ENCODE results near the gene TBCCD1. TPM values are rescaled to one million over a fixed set of nuclear protein-coding genes. Genes with fewer than 3 reads are reported as not detected.

The TBCCD1 gene
- total and polyA plus RNA-seq, 2 experiments from 2014 or later: 5.8 to 16.7 TPM

DNA sequence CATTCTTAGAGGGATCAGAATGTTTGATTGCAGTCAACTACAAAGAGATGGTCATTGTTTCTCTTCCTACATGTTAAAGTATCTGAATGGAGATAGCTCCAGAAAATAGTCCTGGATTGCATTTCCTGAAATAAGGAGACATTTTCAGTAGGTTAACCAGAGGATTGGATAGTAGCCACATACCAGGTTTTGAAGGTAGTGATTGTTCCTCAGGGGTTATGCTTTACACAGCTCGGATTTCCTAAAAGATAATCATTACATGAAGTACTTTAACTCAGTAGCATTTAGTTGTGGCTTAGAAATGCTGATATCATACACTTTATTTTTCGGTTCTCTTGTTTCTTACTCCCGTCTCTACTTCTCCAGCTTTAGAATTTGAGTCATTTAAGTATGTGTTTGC lies 13.6 kb upstream of the TBCCD1 start (continued):
- TF ChIP-seq, protein P1, sequence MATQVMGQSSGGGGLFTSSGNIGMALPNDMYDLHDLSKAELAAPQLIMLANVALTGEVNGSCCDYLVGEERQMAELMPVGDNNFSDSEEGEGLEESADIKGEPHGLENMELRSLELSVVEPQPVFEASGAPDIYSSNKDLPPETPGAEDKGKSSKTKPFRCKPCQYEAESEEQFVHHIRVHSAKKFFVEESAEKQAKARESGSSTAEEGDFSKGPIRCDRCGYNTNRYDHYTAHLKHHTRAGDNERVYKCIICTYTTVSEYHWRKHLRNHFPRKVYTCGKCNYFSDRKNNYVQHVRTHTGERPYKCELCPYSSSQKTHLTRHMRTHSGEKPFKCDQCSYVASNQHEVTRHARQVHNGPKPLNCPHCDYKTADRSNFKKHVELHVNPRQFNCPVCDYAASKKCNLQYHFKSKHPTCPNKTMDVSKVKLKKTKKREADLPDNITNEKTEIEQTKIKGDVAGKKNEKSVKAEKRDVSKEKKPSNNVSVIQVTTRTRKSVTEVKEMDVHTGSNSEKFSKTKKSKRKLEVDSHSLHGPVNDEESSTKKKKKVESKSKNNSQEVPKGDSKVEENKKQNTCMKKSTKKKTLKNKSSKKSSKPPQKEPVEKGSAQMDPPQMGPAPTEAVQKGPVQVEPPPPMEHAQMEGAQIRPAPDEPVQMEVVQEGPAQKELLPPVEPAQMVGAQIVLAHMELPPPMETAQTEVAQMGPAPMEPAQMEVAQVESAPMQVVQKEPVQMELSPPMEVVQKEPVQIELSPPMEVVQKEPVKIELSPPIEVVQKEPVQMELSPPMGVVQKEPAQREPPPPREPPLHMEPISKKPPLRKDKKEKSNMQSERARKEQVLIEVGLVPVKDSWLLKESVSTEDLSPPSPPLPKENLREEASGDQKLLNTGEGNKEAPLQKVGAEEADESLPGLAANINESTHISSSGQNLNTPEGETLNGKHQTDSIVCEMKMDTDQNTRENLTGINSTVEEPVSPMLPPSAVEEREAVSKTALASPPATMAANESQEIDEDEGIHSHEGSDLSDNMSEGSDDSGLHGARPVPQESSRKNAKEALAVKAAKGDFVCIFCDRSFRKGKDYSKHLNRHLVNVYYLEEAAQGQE (IDR thresholded peaks at IDR 0.05; ENCODE audit: unreplicated experiment): no peak
- TF ChIP-seq STAT1 (IDR thresholded peaks at IDR 0.05; ENCODE audit: unreplicated experiment) (no peak), NANOG (IDR thresholded peaks at IDR 0.05; ENCODE audit: borderline replicate concordance) (no peak)

- Histone ChIP-seq H3K27me3 (ENCODE audit: insufficient read depth) (no peaks in the 10 kb centered on the region), H2AFZ (no peak overlapping the region), H3K9me2 (ENCODE audit: insufficient read depth) (no peaks in the 10 kb centered on the region), H4K20me1 (replicated peaks; ENCODE audit: insufficient read depth) (peaks cover 4% of the 10 kb centered on the region; the same call in 1 of the 2 replicates), H3K27ac (ENCODE audit: low read depth) (no peak overlapping the region), H3K79me2 (replicated peaks; ENCODE audit: insufficient read depth) (peaks cover 13% of the 10 kb centered on the region), H3F3A (replicated peaks; ENCODE audit: low read depth) (no peaks in the 10 kb centered on the region), H3K4me2 (no peak overlapping the region), H3K4me1 (ENCODE audit: insufficient read depth) (no peaks in the 10 kb centered on the region), H3K36me3 (ENCODE audit: insufficient read depth) (peaks cover 81% of the 10 kb centered on the region), H3K4me3 (no peak overlapping the region)
- no peak for ATAC-seq
- Mint-ChIP-seq H3K4me3 (no peak overlapping the region), H3K4me1 (no peaks in the 10 kb centered on the region), H3K27ac (no peak overlapping the region), H3K27me3 (ENCODE audit: insufficient read depth, low read depth, poor library complexity) (no peaks in the 10 kb centered on the region), H3K36me3 (ENCODE audit: low read depth) (peaks cover 67% of the 10 kb centered on the region), H3K9me3 (no peaks in the 10 kb centered on the region)
- TF ChIP-seq, protein P1 (IDR thresholded peaks at IDR 0.05; ENCODE audit: unreplicated experiment): no peak
- TF ChIP-seq ZNF331 (CRISPR knock-in tag; IDR thresholded peaks at IDR 0.05; ENCODE audit: low read depth): no peak
- no peak for TF ChIP-seq EZH2phosphoT487 (IDR thresholded peaks at IDR 0.05; ENCODE audit: unreplicated experiment)
- no peak for TF ChIP-seq POLR2AphosphoS5 (IDR thresholded peaks at IDR 0.05; ENCODE audit: low read depth)
- no peak for DNase-seq (ENCODE audit: low spot score)
These were observed 10.4 kb upstream of the TBCCD1 start for GRCh38 chr3:186577521-186577920.

GRCh38 chr3:186571644-186572013 lies 4.5 kb upstream of the TBCCD1 start:
- H3K9me2 ChIP-seq (ENCODE audit: insufficient read depth): no peaks in the 10 kb centered on the region
- H3K4me3 ChIP-seq: peak overlapping the region; percentile 75
- peaks cover 2% of the 10 kb centered on the region; the same call in 1 of the 2 replicates for H3F3A ChIP-seq (replicated peaks; ENCODE audit: low read depth)
- H3K36me3 ChIP-seq (ENCODE audit: insufficient read depth): peaks cover 45% of the 10 kb centered on the region
- H3K36me3 Mint-ChIP-seq (ENCODE audit: low read depth): peaks cover 37% of the 10 kb centered on the region; the same call in 2 of the 3 replicates
- H3K4me2 ChIP-seq: peak overlapping the region; percentile 94
- no peak overlapping the region for H3K27ac ChIP-seq (ENCODE audit: low read depth)
- no peak overlapping the region for H3K27ac Mint-ChIP-seq
- H3K27me3 ChIP-seq (ENCODE audit: insufficient read depth): no peaks in the 10 kb centered on the region
- peaks cover 3% of the 10 kb centered on the region; the same call in 1 of the 2 replicates for H4K20me1 ChIP-seq (replicated peaks; ENCODE audit: insufficient read depth)
- peaks cover 31% of the 10 kb centered on the region for H3K79me2 ChIP-seq (replicated peaks; ENCODE audit: insufficient read depth)
- ATAC-seq: no peak
- H3K4me3 Mint-ChIP-seq: peak overlapping the region; percentile 88
- no peak for DNase-seq (ENCODE audit: low spot score)
- peaks cover 21% of the 10 kb centered on the region for H3K4me1 ChIP-seq (ENCODE audit: insufficient read depth)
- H3K9me3 Mint-ChIP-seq: no peaks in the 10 kb centered on the region
- H3K4me1 Mint-ChIP-seq: peaks cover 17% of the 10 kb centered on the region
- peaks cover 7% of the 10 kb centered on the region for H3K27me3 Mint-ChIP-seq (ENCODE audit: insufficient read depth, low read depth, poor library complexity)
- no peak overlapping the region for H2AFZ ChIP-seq
- TF ChIP-seq STAT1 (IDR thresholded peaks at IDR 0.05; ENCODE audit: unreplicated experiment) (no peak), POLR2AphosphoS5 (IDR thresholded peaks at IDR 0.05; ENCODE audit: low read depth) (no peak), ETS1 (IDR thresholded peaks at IDR 0.05) (no peak), CTCF (conservative IDR thresholded peaks at IDR 0.05; ENCODE audit: low read depth in 2 of 2) (no peak)
- TF ChIP-seq, protein P1 (IDR thresholded peaks at IDR 0.05; ENCODE audit: unreplicated experiment): no peak

All from GM23338 (cell line).